ENCODE results near the gene GRHL3.

Gene GRHL3

GRCh38 chr1:24343412-24344089, 24.4 kb downstream of the GRHL3 start:
- DNase-seq (ENCODE audit: low read depth), result no peak

GRCh38 chr1:24344090-24344742, 25.1 kb downstream of the GRHL3 start:
- DNase-seq (ENCODE audit: low read depth), result no peak

GRCh38 chr1:24345334-24345733, 26.2 kb downstream of the GRHL3 start:
- DNase-seq (ENCODE audit: low read depth), result no peak

GRCh38 chr1:24347159-24347934, 28.2 kb downstream of the GRHL3 start:
- DNase-seq (ENCODE audit: low read depth), result no peak

- no peak for DNase-seq (ENCODE audit: low read depth)
Observed at GRCh38 chr1:24348196-24348595, 29.0 kb downstream of the GRHL3 start.

GRCh38 chr1:24349891-24350290, 30.7 kb downstream of the GRHL3 start:
- no peak for DNase-seq (ENCODE audit: low read depth)

- no peak for DNase-seq (ENCODE audit: low read depth)
Observed at GRCh38 chr1:24351247-24351646, 32.1 kb downstream of the GRHL3 start.

- DNase-seq (ENCODE audit: low read depth), result no peak
Observed at GRCh38 chr1:24351918-24352627, 32.9 kb downstream of the GRHL3 start.

GRCh38 chr1:24353292-24353891, 34.2 kb downstream of the GRHL3 start:
- DNase-seq (ENCODE audit: low read depth), result no peak

- no peak for DNase-seq (ENCODE audit: low read depth)
Observed at GRCh38 chr1:24355466-24355865, 36.3 kb downstream of the GRHL3 start.

GRCh38 chr1:24357038-24357437, 37.9 kb downstream of the GRHL3 start:
- DNase-seq (ENCODE audit: low read depth), result no peak

- DNase-seq (ENCODE audit: low read depth), result no peak
Observed at GRCh38 chr1:24360681-24361080, 41.5 kb downstream of the GRHL3 start.

- DNase-seq (ENCODE audit: low read depth), result no peak
Observed at GRCh38 chr1:24361811-24362210, 42.7 kb downstream of the GRHL3 start.

- DNase-seq (ENCODE audit: low read depth), result no peak
Observed at GRCh38 chr1:24362396-24362795, 43.2 kb downstream of the GRHL3 start.

GRCh38 chr1:24362982-24363614, 43.9 kb downstream of the GRHL3 start:
- DNase-seq (ENCODE audit: low read depth), result no peak

GRCh38 chr1:24363994-24364393, 44.8 kb downstream of the GRHL3 start:
- DNase-seq (ENCODE audit: low read depth), result no peak

- no peak for DNase-seq (ENCODE audit: low read depth)
Observed at GRCh38 chr1:24364605-24364974, 45.4 kb downstream of the GRHL3 start.

- DNase-seq (ENCODE audit: low read depth), result no peak
Observed at GRCh38 chr1:24364975-24365678, 46.0 kb downstream of the GRHL3 start.

GRCh38 chr1:24366707-24367106, 47.5 kb downstream of the GRHL3 start:
- DNase-seq (ENCODE audit: low read depth), result no peak

GRCh38 chr1:24369199-24369598, 50.0 kb downstream of the GRHL3 start:
- no peak for DNase-seq (ENCODE audit: low read depth)

GRCh38 chr1:24369801-24370200, 50.6 kb downstream of the GRHL3 start:
- no peak for DNase-seq (ENCODE audit: low read depth)
